Calu3 (cell line): ENCODE results near the gene NBR1. TPM values are rescaled to one million over a fixed set of nuclear protein-coding genes. Genes with fewer than 3 reads are reported as not detected.

Experiments used
- Bru-seq: library from RNA; stranded (reverse); fragments of 400-500 nt; gene quantifications from one replicate; lab custom pipeline; 2021; lab: Mats Ljungman, UMichigan
- BruChase-seq, 2 experiments: library from RNA; stranded (reverse); fragments of 400-500 nt; gene quantifications; one replicate each; lab custom pipeline; 2021; lab: Mats Ljungman, UMichigan
- BruUV-seq: library from RNA; stranded (reverse); fragments of 400-500 nt; replicated peaks from 2 replicates; lab custom pipeline; 2021; lab: Mats Ljungman, UMichigan
- CTCF ChIA-PET: fragments of 300-600 bp; sonication (Branson Sonifier 250); formaldehyde crosslinking; loops from one replicate; lab custom pipeline; 2022; ENCODE audit warnings: antibody characterized with exemption; lab: Charles Lee
- DNase-seq: peaks from one replicate; pipeline ENCODE4 v3.0.0; 2022
- H3K27ac Mint-ChIP-seq: one replicate; pipeline ENCODE4 v1.8.0; 2022; ENCODE audit warnings: mixed read lengths; ENCODE audit not compliant: unreplicated experiment
- H3K27me3 Mint-ChIP-seq: one replicate; pipeline ENCODE4 v1.8.0; 2022; ENCODE audit warnings: mixed read lengths; ENCODE audit not compliant: unreplicated experiment
- H3K36me3 Mint-ChIP-seq: one replicate; pipeline ENCODE4 v1.8.0; 2022; ENCODE audit warnings: mild to moderate bottlenecking, moderate library complexity, mixed read lengths; ENCODE audit not compliant: insufficient read depth, unreplicated experiment
- H3K4me1 Mint-ChIP-seq: one replicate; pipeline ENCODE4 v1.8.0; 2022; ENCODE audit warnings: mild to moderate bottlenecking, low read depth, mixed read lengths; ENCODE audit not compliant: unreplicated experiment
- H3K4me3 Mint-ChIP-seq: one replicate; pipeline ENCODE4 v1.8.0; 2022; ENCODE audit warnings: mild to moderate bottlenecking, low read depth, moderate library complexity, mixed read lengths; ENCODE audit not compliant: unreplicated experiment
- H3K9me3 Mint-ChIP-seq: one replicate; pipeline ENCODE4 v1.8.0; 2022; ENCODE audit warnings: low read depth, mixed read lengths; ENCODE audit not compliant: unreplicated experiment
- CTCF ChIP-seq: fragments of 200-600 bp; IDR thresholded peaks from one replicate; pipeline ENCODE4 v1.8.0; 2022; ENCODE audit warnings: antibody characterized with exemption; ENCODE audit not compliant: unreplicated experiment
- intact Hi-C: fragments of 100-400 bp; cut with micrococcal nuclease; formaldehyde crosslinking; loops from one replicate; pipeline ENCODE4 v1.10.0; 2022; ENCODE audit not compliant: unreplicated experiment
- long read RNA-seq: library from polyadenylated mRNA; stranded (forward); transcript quantifications from one replicate; pipeline ENCODE4 v2.0.0, GENCODE V29; 2022
- total RNA-seq: library from RNA; stranded (reverse); gene quantifications from 2 replicates; pipeline ENCODE4 v1.2.3, GENCODE V29; 2022

Gene NBR1
- total RNA-seq: 89.0 and 101 TPM in 2 replicates
- Bru-seq, nascent RNA: percentile 80 among the genes with signal in this experiment
- BruChase-seq, experiment 1, labeled RNA remaining after a 6-hour chase: percentile 91 among the genes with signal in this experiment
- percentile 87 among the genes with signal in this experiment for BruChase-seq, experiment 2, labeled RNA remaining after a 2-hour chase
- long read RNA-seq, partial matches to known transcripts: 10 of 63 reads
- long read RNA-seq, other reads (novel, unspliced or antisense): 53 of 63 reads

- peaks cover 19% of the 10 kb centered on the region for H3K36me3 Mint-ChIP-seq
- intact Hi-C loops: loop anchor here (2.0 to 5.0 kb wide), 2 partner anchors 42 to 149 kb away; partner anchors contain the start of gene VAT1
- no peak within 1 kb of the TSS for H3K27ac Mint-ChIP-seq
- TF ChIP-seq CTCF: no peak
- CTCF ChIA-PET: interaction anchor here (1.0 to 1.8 kb wide), 5 partner anchors 42 to 173 kb away, joined by 4 to 15 read pairs (median 5); partner anchors contain the start of genes BRCA1 and RPL27
- H3K4me1 Mint-ChIP-seq: peaks cover 31% of the 10 kb centered on the region
- H3K27me3 Mint-ChIP-seq: no peaks in the 10 kb centered on the region
- no peaks in the 10 kb centered on the region for H3K9me3 Mint-ChIP-seq
- BruUV-seq: no TSS peak
- H3K4me3 Mint-ChIP-seq: no peak within 1 kb of the TSS
- peak; percentile 97 for DNase-seq
Observed at GRCh38 chr17:43170766-43171585, at the start of gene NBR1. Gene NBR1 (plus strand): TSS chr17:43171214. CDS start chr17:43175800, 4,586 bp downstream.

- DNase-seq: peak; percentile 98
- peak within 1 kb of the TSS; percentile 97 for H3K4me3 Mint-ChIP-seq
- H3K27ac Mint-ChIP-seq: peak within 1 kb of the TSS; percentile 99
- H3K4me1 Mint-ChIP-seq: peaks cover 51% of the 10 kb centered on the region
- H3K36me3 Mint-ChIP-seq: peaks cover 70% of the 10 kb centered on the region
- BruUV-seq: no TSS peak
- intact Hi-C loops: no loop called here
- no peaks in the 10 kb centered on the region for H3K9me3 Mint-ChIP-seq
- CTCF ChIA-PET: interaction anchor here (0.6 to 1.2 kb wide), 8 partner anchors 10 to 1708 kb away, joined by 3 to 16 read pairs (median 6); partner anchors contain the start of genes NBR1 and RPL27
- H3K27me3 Mint-ChIP-seq: no peaks in the 10 kb centered on the region
- TF ChIP-seq CTCF: no peak
Observed at GRCh38 chr17:43125133-43125966, 45.7 kb upstream of the NBR1 start, which contains the start of gene BRCA1. Gene BRCA1 (minus strand): TSS chr17:43125364. CDS start chr17:43124096, 1,268 bp downstream.

- Mint-ChIP-seq H3K36me3 (peaks cover 78% of the 10 kb centered on the region), H3K27ac (peak overlapping the region; percentile 99), H3K27me3 (no peaks in the 10 kb centered on the region), H3K9me3 (no peaks in the 10 kb centered on the region), H3K4me3 (peak overlapping the region; percentile 97), H3K4me1 (peaks cover 59% of the 10 kb centered on the region)
- TSS peak; percentile 92 for BruUV-seq
- no peak for TF ChIP-seq CTCF
- CTCF ChIA-PET: no interaction called here
- no peak for DNase-seq
- intact Hi-C loops: no loop called here
Observed at GRCh38 chr17:43125967-43126910, 44.8 kb upstream of the NBR1 start.
